NCI-H2107 treated with DMSO at 0.1 percent for 48 hours (cell line): Measurements from ENCODE around the gene LCE3A.
"Not testable (repeated sequence)": the region's sequence is repeated elsewhere in the genome, so short reads cannot be mapped to it uniquely, and the experiment has no call there.

Source experiments
- DNase-seq: peaks from one replicate; lab custom pipeline; 2025; ENCODE audit not compliant: unreplicated experiment; lab: John Stamatoyannopoulos, UW

The LCE3A gene

DNA sequence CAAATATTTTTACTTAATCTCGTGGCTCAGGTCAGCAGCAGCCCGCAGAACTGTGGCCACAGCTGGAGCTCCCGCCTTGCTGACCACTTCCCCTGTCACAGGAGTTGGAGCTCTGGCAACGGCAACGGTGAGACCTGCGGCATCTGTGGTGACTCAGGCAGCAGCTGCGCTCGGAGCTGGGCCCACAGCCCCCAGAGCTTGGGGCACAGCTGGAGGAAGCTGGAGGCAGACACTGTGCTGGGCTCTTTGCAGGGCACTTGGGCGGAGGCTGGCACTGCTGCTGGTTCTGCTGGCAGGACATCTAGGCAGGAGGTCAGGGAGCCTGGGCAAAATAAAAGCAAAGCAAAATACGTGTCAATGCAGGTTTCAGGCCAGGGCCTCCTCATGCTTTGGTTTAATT is at the start of gene LCE3A:
TSS of gene LCE3A (minus strand) at position 301 of the 400 bp plus-strand sequence. CDS start at position 301, 0 bp downstream.
- no peak for DNase-seq

DNA sequence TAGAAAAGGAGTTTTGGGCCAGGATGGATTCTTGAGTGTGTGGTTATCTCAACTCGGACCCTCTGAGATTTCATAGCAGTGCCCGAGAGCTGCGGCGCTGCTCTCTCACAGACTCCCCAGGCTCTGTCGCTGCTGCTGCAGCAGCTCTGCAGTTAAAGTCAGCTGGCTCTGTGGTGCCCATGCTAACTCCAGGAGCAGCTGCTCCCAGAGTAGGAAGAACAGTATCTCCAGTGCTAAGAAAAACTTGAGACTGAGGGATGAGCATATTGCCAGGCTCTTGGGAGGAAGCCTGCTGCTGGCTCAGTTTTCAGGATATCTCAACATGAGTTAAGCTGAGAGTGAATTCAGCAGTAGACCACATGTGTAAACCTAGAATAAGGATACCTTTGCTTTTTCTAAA is 44.7 kb upstream of the LCE3A start:
- DNase-seq: no peak

DNA sequence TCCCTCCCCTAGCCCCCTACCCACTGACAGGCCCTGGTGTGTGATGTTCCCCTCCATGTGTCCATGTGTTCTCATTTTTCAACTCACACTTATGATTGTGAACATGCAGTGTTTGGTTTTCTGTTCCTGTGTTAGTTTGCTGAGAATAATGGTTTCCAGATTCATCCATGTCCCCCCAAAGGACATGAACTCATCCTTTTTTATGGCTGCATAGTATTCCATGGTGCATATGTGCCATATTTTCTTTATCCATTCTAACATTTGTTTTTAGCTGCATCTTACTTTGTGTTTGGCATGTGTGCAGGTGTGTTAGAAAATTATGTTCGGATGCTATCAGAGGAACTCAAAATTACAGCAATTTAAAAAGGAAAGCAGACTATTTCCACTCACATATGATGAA is 43.3 kb upstream of the LCE3A start:
- DNase-seq: not testable (repeated sequence)

DNA sequence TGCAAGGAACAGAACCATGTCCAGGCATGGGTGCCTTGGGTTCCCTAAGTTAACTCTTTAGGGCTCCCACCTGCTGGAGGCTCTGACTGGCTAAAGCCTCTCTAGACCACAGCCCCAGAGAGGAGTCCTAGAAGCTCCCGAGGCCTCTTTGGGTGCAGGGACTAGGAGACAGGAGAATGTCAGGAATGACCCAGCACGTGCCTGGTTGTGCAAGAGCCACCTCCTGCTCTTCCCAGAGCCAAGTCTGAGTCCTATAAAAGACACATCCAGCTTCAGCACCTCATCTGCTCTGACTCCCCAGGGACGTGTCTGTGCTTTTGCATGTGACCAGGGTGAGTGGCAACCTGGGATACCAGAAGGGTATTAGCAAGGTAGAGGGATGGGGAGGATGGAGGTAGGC is 40.2 kb upstream of the LCE3A start, which contains the start of gene LCE2D:
TSS of gene LCE2D (plus strand) at position 283 of the 400 bp plus-strand sequence. CDS start 726 bp downstream, outside the sequence.
- DNase-seq: no peak

- DNase-seq: no peak
Measured at GRCh38 chr1:152658649-152659048, 35.7 kb upstream of the LCE3A start.

- DNase-seq: no peak
Measured at GRCh38 chr1:152657677-152658076, 34.8 kb upstream of the LCE3A start.

GRCh38 chr1:152656459-152656858 is 33.6 kb upstream of the LCE3A start:
- DNase-seq: no peak

DNA sequence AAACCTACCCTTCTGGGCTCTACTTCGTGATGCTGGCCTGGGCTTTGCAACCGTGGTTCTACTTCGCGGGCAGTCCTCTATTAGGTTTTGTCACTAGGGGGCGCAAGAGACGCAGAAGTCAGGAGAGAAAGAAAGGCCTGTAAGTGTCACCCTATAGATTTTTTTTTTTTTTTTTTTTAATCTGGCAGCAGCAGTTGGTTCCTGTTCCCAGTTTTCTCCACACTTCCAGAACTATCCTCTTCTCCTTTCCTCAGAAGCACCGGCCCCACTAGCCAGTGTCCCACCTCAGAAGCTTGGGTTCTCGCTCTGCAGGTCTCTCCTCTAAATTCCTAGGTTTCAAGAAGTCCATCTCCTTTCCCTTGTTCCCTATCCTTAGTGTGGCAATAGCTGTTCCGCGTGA is 31.2 kb upstream of the LCE3A start:
- DNase-seq: peak; percentile 27

DNA sequence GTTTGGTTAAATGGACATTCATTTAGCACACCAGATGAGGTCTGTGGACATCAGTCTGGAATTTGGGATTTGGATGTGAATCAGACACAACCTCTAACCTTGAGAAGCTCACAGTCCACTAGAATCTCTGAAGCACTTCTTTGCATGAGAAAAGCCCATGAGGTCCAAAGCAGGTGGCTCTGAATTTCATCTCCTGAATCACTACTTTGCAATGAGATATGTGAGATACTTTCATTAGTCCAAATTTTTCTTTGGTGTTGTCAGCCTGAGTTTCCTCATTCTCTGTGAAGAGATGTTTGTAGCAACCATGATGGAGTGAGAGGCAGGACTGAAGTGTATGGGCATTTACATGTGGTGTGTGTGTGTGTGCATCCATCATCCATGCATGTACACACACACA is 23.8 kb upstream of the LCE3A start:
- no peak for DNase-seq

DNA sequence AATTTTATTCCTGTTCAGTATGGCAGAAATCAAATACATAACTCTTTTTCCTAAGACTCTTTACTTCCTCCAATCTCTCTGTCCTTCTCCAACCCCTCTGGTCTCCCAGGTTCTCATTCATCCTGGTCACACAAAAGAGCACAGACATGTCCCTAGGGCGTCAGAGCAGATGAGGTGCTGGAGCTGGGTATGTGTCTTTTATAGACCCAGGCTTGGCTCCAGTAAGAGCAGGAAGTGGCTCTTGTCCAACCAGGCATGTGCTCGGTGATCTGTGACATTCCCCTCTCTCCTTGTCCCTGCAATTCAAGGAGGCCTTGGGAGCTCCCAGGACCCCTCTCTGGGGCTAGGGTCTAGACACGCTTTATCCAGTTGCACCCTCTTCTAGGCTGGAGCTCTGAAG is 22.2 kb upstream of the LCE3A start:
- DNase-seq: no peak

DNA sequence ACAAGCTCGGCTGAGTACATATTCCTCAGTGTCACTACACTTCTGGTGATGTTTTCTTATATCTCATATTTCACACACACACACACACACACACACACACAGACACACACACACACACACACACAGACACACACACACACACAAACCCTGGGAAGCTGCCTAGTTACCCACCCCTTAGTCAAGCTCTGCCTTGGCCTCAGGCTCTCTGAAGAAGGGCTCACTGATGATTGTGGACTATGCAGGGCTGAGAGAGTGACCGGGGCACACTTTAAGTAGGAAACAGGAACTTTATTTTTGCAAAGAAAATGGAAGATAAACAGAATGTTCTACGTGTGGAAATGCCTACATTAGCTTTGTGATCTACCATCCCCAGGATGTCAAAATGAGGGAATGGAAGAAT is 21.0 kb upstream of the LCE3A start:
- no peak for DNase-seq

DNA sequence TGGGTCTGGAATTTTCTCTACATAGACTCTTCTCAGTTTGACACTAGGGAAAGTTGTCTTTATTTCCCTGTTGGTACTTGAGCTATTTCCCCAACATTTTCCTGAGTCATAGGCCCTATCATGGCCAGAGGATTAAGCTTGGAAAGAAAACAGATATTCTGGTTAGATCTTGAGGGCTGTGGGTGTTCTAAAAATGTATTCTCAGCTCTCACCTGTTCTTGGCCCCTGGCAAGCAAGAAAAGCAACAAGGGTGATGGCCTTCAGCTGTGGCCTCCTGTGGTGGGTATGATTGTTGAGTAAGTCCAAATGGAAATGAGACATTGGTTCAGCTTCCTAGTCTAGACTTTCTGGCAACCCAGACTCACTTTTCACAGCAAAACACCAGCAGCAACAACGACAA is 17.4 kb upstream of the LCE3A start:
- DNase-seq: no peak

DNA sequence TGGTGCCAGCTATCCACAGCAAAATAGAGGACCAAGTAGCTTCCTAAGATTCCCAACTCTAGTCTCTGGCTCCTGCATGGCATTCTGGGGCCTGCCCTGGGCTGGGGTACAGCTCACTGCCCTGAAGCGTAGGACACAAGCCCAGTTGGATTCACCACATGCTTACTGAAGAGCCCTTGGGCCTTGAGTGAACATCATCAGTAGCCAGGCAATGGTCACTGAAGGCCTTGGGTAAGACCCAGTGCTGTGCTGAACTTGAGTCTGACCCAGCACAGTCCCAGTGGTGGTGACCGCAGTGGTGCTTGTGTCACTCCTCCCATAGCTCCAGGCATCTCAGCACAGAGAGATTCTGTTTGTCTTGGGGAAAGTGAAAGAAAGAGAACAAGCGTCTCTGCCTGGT is 7.7 kb upstream of the LCE3A start:
- no peak for DNase-seq

DNA sequence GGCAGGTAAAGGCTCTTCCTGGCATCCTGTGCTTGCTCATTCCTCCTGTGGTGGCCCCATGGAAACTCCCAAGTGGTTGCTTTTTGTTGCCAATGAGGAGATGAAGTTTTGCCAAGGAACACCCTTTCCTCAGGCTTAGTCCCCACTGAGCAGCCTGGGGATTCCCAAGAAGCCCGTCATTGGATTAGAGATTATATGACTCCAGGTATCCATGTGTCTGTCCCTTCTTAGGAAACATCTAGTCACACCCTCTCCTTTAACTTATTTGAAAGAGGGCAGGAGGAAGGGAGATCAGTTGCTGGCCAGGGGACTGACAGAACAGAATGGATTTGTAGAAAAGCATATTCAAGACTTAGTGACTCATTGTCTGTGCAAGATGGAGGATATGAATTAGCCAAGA is 3.8 kb upstream of the LCE3A start:
- DNase-seq: no peak

- no peak for DNase-seq
Measured at GRCh38 chr1:152623203-152623844, 421 bp upstream of the LCE3A start.

DNA sequence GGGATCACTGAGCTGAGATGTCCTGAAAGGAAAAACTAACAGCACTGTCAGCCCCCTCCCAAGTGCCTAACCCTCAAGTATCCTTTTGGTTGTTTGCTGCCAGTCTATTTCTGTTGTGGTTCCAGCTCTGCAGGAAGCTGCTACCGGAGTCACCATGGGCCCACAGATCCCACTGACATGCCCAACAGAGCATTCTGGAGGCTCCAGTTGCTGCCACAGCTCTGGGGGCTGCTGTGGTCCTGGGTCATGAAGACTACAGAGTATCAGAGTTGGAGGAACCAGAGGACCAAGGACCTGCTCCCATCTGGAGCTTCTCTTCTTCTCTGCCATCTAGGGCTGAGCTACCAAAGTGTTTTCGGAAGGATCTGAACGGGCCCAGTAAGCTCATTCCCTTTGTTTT is 910 bp downstream of the LCE3A start:
- DNase-seq: no peak

DNA sequence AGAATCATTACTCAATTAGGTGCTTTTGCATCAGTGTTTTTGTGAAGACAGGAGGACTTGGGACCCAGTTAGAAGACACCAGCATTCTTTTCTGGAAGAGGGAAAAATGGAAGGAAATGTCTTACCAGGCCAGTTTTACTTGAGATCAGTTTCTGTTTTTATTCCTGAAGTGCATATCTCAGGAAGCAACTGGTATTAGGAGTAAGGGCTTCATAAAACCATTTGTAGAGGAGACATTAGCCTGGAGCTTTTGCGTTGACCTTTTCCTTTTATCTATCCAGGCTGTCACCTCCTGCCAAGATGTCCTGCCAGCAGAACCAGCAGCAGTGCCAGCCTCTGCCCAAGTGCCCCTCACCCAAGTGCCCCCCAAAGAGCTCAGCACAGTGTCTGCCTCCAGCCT is 9.4 kb downstream of the LCE3A start, which contains the start of gene LCE3B:
TSS of gene LCE3B (plus strand) at position 301 of the 400 bp plus-strand sequence. CDS start at position 301, 0 bp downstream.
- DNase-seq: no peak

GRCh38 chr1:152599934-152600333 is 23.0 kb downstream of the LCE3A start, which contains the start of gene LCE3C:
TSS of gene LCE3C (plus strand) at chr1:152600234. CDS start at chr1:152600732, 498 bp downstream.
- no peak for DNase-seq

DNA sequence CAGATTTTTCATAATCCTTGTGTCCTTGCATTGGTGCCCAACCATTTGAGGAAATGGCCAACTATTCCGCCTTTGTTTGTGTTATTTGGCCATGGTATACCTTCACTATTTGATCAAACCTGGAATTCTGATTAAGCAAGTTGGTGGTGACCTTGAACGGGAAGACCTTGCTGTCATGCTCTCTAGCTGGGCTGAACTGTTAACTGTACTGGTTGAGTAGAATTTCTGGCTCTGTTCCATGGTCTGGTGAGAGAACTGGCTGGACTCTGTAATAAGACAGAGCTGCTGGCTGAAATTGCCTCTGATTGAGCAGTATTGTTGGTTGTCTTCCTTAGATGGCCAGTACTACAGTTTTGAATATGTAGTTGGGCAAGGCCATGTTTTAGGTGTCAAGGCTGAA is 25.9 kb downstream of the LCE3A start:
- DNase-seq: no peak

DNA sequence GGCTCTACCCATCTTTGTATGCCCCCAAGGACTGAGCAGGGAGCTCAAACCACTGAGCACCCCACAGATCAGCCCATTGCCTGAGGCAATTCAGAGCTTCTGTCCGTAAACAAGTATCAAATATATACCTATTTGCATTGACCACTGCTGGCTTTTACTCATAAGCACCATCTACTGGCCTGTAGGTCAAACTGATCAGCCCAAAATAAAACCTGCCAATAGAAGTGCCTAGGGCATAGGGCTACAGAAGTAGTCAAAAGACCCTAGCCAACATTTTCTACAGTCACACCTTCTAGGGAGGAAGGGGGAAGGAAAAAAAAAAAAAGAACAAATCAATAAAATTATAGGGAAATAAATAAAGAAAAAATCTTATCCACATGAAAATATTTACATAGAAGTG is 37.3 kb downstream of the LCE3A start:
- no peak for DNase-seq

- DNase-seq: no peak
Measured at GRCh38 chr1:152582647-152583046, 40.3 kb downstream of the LCE3A start.

- no peak for DNase-seq
Measured at GRCh38 chr1:152580433-152580832, 42.5 kb downstream of the LCE3A start, which contains the start of gene LCE3D. TSS of gene LCE3D (minus strand) at chr1:152580516. CDS start at chr1:152579936, 580 bp downstream.

- not testable (repeated sequence) for DNase-seq
Measured at GRCh38 chr1:152579526-152579925, 43.4 kb downstream of the LCE3A start.
